H1 (cell line): Measurements from ENCODE around the gene VWCE. TPM values are rescaled to one million over a fixed set of nuclear protein-coding genes. Genes with fewer than 3 reads are reported as not detected.

Experiments used
- EGR1 ChIP-seq: IDR thresholded peaks from 2 replicates; pipeline ENCODE4 v1.6.1; 2011; ENCODE audit warnings: low read depth, low read length, borderline replicate concordance
- GTF2F1 ChIP-seq: IDR thresholded peaks from 2 replicates; pipeline ENCODE4 v1.6.1; 2012; ENCODE audit warnings: low read depth, low read length, improper control_type of control experiment, borderline replicate concordance
- HDAC2 ChIP-seq, 2 experiments: fragments of 300-600 bp in 1 of 2; sonication (generic) in 1 of 2; IDR thresholded peaks; 2 replicates each; pipeline ENCODE4 v1.6.1; 2011 to 2012; ENCODE audit warnings: low read depth in 2 of 2, low read length in 2 of 2, mild to moderate bottlenecking in 2 of 2, moderate library complexity in 2 of 2, borderline replicate concordance in 1 of 2, inconsistent platforms in 1 of 2
- HDAC6 ChIP-seq: IDR thresholded peaks from one replicate; pipeline ENCODE4 v1.7.1; 2012; ENCODE audit warnings: low read depth, mild to moderate bottlenecking, inconsistent platforms, low read length, moderate library complexity
- RNF2 ChIP-seq: fragments of 200-900, 300-1000 bp; sonication (generic); IDR thresholded peaks from 2 replicates; pipeline ENCODE4 v1.7.1; 2016; ENCODE audit warnings: borderline replicate concordance, low read depth, mild to moderate bottlenecking, antibody characterized with exemption, low read length; ENCODE audit not compliant: poor library complexity, severe bottlenecking; ENCODE audit errors: missing control alignments
- SIRT6 ChIP-seq: IDR thresholded peaks from one replicate; pipeline ENCODE4 v1.7.1; 2012; ENCODE audit warnings: low read length, inconsistent platforms
- polyA plus RNA-seq, 7 experiments: library from polyadenylated mRNA; depleted of rRNA in 3 of 7; stranded (reverse) in 5 of 7; unstranded in 2 of 7; fragments of >200 nt in 5 of 7; fragments of 200-250 nt in 2 of 7; gene quantifications; 1 replicate in 5 of 7; 2 replicates in 1 of 7; 4 replicates in 1 of 7; pipeline versions ENCODE4 v1.2.1 to v1.2.3, GENCODE V29; 2011 to 2013; ENCODE audit warnings: missing spikeins in 2 of 7, mixed read lengths in 2 of 7
- total RNA-seq: library from RNA; stranded (reverse); fragmentation: NEBNext Ultra II Directional; extraction: Animal tissue kit (Norgen Biotek cat#: 25700); gene quantifications from 2 replicates; pipeline ENCODE4 v1.2.1, GENCODE V29; 2021
- TF ChIP-seq, protein P1 (sequence below): fragments of 300-600 bp; sonication (generic); IDR thresholded peaks from 2 replicates; pipeline ENCODE4 v1.7.1; 2012; ENCODE audit warnings: low read length, moderate library complexity, mild to moderate bottlenecking, inconsistent platforms; ENCODE audit not compliant: insufficient replicate concordance
- TF ChIP-seq, protein P2 (sequence below): IDR thresholded peaks from 2 replicates; pipeline ENCODE4 v1.6.1; 2011; ENCODE audit warnings: low read length, improper control_type of control experiment
- TF ChIP-seq, protein P3 (sequence below): IDR thresholded peaks from 2 replicates; pipeline ENCODE4 v1.6.1; 2012; ENCODE audit warnings: inconsistent platforms

Gene VWCE
- total and polyA plus RNA-seq, 2 of the 8 experiments (the other 6 are each of a cell fraction or from before 2014, with no cell fraction given): 9.5 to 12.3 TPM

DNA sequence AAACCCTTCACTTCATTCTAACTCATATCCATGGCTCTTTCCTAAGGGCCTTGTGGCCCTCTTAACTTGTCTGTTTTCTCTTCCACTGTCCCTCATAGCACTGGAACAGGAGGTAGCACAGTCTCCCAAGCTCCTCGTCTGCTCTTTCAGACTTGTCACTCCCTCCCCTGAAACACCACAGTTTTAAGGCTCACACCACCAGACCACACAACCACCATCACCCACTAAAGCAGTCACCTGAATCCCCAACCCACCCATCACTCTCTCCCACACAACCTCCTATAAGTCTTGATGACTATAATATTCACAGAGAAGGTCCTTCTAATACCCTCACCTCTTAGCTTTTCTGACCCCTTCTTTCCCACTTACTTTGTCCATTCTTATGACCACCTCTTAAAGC, 11.1 kb upstream of the VWCE start (continued):
- TF ChIP-seq, protein P1, sequence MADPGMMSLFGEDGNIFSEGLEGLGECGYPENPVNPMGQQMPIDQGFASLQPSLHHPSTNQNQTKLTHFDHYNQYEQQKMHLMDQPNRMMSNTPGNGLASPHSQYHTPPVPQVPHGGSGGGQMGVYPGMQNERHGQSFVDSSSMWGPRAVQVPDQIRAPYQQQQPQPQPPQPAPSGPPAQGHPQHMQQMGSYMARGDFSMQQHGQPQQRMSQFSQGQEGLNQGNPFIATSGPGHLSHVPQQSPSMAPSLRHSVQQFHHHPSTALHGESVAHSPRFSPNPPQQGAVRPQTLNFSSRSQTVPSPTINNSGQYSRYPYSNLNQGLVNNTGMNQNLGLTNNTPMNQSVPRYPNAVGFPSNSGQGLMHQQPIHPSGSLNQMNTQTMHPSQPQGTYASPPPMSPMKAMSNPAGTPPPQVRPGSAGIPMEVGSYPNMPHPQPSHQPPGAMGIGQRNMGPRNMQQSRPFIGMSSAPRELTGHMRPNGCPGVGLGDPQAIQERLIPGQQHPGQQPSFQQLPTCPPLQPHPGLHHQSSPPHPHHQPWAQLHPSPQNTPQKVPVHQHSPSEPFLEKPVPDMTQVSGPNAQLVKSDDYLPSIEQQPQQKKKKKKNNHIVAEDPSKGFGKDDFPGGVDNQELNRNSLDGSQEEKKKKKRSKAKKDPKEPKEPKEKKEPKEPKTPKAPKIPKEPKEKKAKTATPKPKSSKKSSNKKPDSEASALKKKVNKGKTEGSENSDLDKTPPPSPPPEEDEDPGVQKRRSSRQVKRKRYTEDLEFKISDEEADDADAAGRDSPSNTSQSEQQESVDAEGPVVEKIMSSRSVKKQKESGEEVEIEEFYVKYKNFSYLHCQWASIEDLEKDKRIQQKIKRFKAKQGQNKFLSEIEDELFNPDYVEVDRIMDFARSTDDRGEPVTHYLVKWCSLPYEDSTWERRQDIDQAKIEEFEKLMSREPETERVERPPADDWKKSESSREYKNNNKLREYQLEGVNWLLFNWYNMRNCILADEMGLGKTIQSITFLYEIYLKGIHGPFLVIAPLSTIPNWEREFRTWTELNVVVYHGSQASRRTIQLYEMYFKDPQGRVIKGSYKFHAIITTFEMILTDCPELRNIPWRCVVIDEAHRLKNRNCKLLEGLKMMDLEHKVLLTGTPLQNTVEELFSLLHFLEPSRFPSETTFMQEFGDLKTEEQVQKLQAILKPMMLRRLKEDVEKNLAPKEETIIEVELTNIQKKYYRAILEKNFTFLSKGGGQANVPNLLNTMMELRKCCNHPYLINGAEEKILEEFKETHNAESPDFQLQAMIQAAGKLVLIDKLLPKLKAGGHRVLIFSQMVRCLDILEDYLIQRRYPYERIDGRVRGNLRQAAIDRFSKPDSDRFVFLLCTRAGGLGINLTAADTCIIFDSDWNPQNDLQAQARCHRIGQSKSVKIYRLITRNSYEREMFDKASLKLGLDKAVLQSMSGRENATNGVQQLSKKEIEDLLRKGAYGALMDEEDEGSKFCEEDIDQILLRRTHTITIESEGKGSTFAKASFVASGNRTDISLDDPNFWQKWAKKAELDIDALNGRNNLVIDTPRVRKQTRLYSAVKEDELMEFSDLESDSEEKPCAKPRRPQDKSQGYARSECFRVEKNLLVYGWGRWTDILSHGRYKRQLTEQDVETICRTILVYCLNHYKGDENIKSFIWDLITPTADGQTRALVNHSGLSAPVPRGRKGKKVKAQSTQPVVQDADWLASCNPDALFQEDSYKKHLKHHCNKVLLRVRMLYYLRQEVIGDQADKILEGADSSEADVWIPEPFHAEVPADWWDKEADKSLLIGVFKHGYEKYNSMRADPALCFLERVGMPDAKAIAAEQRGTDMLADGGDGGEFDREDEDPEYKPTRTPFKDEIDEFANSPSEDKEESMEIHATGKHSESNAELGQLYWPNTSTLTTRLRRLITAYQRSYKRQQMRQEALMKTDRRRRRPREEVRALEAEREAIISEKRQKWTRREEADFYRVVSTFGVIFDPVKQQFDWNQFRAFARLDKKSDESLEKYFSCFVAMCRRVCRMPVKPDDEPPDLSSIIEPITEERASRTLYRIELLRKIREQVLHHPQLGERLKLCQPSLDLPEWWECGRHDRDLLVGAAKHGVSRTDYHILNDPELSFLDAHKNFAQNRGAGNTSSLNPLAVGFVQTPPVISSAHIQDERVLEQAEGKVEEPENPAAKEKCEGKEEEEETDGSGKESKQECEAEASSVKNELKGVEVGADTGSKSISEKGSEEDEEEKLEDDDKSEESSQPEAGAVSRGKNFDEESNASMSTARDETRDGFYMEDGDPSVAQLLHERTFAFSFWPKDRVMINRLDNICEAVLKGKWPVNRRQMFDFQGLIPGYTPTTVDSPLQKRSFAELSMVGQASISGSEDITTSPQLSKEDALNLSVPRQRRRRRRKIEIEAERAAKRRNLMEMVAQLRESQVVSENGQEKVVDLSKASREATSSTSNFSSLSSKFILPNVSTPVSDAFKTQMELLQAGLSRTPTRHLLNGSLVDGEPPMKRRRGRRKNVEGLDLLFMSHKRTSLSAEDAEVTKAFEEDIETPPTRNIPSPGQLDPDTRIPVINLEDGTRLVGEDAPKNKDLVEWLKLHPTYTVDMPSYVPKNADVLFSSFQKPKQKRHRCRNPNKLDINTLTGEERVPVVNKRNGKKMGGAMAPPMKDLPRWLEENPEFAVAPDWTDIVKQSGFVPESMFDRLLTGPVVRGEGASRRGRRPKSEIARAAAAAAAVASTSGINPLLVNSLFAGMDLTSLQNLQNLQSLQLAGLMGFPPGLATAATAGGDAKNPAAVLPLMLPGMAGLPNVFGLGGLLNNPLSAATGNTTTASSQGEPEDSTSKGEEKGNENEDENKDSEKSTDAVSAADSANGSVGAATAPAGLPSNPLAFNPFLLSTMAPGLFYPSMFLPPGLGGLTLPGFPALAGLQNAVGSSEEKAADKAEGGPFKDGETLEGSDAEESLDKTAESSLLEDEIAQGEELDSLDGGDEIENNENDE: no peak
- TF ChIP-seq HDAC6 (no peak), GTF2F1 (no peak), RNF2 (no peak), HDAC2 (IDR thresholded peaks at IDR 0.05; ENCODE audit: borderline replicate concordance in 1 of 2, low read depth in 2 of 2, low read length in 2 of 2) (no peak), SIRT6 (no peak), EGR1 (no peak)
- TF ChIP-seq, protein P2, sequence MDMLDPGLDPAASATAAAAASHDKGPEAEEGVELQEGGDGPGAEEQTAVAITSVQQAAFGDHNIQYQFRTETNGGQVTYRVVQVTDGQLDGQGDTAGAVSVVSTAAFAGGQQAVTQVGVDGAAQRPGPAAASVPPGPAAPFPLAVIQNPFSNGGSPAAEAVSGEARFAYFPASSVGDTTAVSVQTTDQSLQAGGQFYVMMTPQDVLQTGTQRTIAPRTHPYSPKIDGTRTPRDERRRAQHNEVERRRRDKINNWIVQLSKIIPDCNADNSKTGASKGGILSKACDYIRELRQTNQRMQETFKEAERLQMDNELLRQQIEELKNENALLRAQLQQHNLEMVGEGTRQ: no peak
- TF ChIP-seq, protein P3, sequence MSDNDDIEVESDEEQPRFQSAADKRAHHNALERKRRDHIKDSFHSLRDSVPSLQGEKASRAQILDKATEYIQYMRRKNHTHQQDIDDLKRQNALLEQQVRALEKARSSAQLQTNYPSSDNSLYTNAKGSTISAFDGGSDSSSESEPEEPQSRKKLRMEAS: no peak
